Ramos (cell line): ENCODE results near the gene CHRNA3.
"Not testable (repeated sequence)": the region's sequence is repeated elsewhere in the genome, so short reads cannot be mapped to it uniquely, and the experiment has no call there.

Experiments used
- in situ Hi-C: fragments of 300-500 bp; cut with MboI; formaldehyde crosslinking; loops from one replicate; pipeline ENCODE4 v1.14.3; 2022; ENCODE audit warnings: low sequenced_read_pairs; ENCODE audit not compliant: unreplicated experiment

CHRNA3 gene

DNA sequence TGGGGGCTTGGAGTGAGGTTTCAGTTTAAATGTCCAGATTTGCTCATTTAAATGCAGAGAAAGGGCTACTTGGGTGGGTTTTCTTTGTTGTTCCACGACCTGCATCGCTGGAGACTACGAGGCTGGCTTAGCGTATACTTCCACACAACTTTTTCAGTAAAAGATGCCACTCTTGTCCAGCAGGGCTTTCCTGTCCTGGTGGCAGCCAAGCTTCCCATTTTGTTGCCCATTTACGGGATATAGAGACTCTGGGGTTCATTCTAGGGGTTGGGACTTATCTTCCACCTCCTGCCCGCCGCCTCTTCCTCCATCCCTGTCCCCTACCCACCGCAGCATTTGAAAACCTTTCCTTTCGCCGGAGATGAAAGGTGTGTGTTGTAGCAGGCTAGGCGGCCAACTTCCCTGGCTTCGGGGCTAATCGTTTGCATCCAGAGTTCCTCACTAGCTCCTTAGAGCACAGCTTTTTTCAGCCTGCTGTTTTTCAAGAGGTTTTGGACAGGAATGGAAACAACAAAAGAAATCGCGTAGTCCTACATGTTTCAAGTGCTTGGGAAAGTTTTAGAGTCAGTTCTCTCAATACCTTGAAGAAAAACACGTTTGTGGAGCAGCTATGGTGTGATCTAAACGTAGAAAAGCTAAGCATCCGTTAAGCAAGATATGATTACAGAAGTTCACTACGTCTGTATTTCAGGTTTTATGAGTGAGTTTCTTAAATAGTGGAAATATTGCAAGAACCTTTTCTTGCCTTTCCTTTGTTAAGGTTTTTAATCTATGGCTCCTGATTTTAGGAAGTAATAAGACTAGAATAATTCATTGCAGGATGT lies 54.6 kb downstream of the CHRNA3 start:
- in situ Hi-C loops, result no loop called here

DNA sequence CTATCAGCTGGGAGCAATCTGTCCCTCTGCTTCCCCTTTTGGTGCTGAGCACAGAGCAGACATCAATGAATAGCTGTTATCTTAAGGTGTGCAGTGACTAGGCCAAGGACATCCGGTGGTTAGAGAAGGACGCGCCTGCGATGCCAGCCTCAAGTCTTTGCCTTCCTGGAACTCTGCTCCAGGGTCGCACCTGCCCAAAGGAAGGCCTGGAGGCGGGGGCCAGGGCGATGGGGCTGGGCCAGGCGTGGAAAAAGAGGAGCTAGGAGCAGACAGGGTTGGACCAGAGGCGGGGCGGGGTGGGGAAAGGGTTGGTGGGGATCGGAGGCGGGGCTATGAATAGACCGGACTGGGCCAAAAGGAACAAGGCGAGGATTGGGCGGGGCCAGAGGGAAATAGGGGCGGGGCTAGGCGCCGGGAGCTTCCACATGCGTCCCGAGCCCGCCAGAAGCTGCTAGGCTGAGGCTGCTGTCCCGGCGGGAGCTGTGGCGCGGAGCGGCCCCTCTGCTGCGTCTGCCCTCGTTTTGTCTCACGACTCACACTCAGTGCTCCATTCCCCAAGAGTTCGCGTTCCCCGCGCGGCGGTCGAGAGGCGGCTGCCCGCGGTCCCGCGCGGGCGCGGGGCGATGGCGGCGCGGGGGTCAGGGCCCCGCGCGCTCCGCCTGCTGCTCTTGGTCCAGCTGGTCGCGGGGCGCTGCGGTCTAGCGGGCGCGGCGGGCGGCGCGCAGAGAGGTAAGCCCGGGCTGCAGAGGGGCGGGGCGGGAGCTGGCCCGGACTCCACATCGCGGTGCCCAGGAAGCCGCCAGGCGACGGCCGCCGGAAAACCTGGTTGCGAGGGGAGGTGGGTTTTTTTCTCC lies 55.5 kb downstream of the CHRNA3 start, which contains the start of gene CHRNA5:
CHRNA5 (plus strand) TSS at position 424 of the 854 bp plus-strand sequence; CDS start at position 624, 200 bp downstream.
- in situ Hi-C loops, result no loop called here

DNA sequence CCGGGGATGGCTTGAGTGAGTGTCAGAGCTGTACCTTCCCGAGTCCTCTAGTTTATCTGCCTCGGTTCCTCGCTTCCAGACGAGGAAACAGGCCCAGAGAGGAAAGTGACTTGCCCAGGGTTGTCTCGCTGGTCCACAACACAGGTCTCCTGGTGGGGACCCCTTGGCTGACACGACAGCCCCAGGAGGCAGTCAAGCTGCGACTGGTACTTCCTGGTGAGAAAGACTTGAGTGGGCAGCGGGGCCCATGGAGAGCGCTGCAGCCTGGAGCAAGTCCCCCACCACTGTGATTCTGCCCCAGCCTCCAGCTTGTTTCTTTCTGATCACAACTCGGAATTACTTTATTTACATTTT lies 56.1 kb downstream of the CHRNA3 start:
- in situ Hi-C loops, result no loop called here

DNA sequence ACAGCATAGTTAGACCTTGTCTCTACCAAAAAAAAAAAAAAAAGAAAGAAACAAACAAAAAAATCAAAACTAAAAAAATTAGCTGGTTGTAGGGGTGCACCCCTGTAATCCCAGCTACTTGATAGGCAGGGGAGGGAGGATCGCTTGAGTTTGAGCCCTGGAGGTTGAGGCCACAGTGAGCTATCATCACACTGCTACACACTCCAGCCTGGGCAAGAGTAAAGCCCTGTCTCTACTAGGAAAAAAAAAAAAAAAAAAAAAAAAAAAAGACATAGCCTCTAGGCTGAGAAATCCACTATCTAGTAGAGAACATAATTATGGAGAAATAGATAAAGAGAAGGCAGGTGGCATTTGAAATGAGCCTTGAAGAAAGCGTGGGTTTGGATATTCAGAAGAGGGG lies 57.7 kb downstream of the CHRNA3 start:
- in situ Hi-C loops, result no loop called here

DNA sequence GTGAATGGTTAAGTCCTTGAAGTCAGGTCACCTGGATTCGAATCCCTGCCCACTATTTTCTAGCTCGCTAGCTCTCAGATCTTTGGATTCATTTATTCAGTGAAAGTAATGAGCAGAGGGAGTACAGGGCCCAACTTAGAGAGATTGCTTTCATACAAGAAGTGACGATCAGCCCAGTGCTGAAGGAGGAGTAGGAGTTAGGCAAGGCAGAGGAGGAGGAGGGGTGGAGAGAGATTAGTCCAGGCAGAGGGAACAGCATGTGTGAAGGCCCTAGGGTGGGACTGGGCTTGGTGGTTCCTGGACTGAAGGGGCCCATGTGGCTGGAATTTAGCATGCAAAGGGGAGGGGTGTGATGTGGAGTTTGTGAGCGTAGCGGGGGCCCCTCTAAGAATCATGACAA lies 59.3 kb downstream of the CHRNA3 start:
- in situ Hi-C loops, result no loop called here

DNA sequence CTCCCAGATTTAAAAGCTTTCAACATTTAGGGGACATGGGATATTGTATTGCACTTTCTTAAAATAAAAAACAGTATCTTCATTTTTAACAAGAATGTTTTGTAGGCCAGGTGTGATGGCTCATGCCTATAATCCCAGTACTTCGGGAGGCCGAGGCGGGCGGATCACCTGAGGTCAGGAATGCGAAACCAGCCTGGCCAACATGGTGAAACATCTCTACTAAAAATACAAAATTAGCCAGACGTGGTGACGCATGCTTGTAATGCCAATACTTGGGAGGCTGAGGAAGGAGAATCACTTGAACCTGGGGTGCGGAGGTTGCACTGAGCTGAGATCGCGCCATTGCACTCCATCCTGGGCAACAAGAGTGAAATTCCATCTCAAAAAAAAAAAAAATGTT lies 60.6 kb downstream of the CHRNA3 start:
- in situ Hi-C loops, result not testable (repeated sequence)

DNA sequence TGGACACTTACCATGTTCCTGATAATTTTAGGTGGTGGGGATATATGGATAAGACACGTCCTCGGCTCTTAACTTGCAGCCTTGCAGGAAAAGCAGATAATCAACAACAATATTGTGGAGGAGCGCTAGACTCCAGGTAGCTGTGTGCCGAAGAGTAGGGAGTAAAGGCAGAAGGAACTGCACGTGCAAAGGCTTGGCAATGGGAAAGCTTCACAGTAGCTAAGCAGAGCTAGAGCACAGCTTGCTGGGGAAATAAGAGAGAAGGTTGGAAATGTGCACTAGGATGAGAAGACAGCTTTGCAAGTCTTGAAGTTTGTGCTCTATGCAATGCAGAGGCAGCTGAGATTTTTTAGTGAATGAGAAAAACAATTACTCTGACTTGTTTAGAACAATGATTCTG lies 68.2 kb downstream of the CHRNA3 start:
- in situ Hi-C loops, result no loop called here

DNA sequence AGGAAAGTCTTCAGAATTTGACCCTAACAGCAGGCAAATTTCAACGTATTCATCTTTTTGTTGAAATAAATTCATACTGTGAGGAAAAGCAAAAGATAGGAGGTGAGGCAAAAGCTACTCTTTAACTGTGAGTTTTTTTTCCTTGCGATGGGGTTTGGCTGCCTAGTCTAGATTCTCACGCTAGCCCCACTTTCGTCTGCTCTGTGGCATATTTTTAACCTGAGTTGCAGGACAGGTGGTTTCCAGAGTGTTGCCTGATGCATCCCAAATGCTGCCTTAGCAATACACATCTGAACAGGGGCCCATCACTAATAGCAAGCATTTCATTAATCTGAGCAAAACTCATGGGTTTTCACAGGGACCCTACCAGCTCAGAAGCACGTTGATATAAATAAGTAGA lies 68.9 kb downstream of the CHRNA3 start:
- in situ Hi-C loops, result no loop called here

DNA sequence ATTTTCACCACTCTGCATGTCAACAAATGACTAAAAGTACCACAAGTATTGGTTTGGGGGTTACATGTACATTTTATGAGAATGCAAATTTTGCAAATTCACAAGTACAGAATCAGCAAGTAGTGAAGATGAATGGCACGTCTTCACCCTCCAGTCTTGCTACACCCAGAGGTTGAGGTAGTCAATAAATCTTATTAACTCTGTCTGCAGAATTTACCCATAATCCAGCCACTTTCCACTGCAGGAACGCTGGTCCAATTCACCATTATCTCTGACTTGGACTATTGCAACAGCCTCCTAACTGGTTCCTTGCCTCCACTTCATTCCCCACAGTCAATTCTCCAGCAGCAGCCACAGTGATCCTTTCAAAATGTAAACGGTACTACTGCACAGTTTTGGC lies 70.0 kb downstream of the CHRNA3 start:
- in situ Hi-C loops, result no loop called here

DNA sequence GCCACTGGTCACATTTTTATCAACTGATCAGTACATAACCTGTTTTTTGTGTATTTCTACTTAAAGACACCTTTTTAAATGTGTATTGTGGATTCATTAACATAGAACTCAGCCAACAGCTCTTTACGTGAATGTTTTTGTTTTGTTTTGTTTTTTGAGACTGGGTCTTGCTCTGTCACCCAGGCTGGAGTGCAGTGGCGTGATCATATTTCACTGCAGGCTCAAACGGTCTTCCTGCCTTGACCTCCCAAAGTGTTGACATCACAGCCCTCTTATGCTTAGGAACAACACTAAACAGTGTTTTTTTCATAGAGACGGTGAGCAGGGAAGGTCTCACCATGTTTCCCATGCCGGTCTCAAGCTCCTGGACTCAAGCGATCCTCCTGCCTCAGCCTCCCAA lies 70.6 kb downstream of the CHRNA3 start:
- in situ Hi-C loops, result no loop called here
